Activated naive CD8-positive, alpha-beta T cell treated with anti-CD3 and anti-CD28 coated beads, Interleukin-2, amount 50 U/mL, for 16 hours (primary cell): ENCODE results near the gene ANKS1B.

Source experiments
- DNase-seq: peaks from one replicate; pipeline ENCODE4 v3.0.0-alpha.2; 2020; ENCODE audit warnings: low read depth, low spot score

ANKS1B gene

GRCh38 chr12:98736352-98737321 lies 1248.1 kb downstream of the ANKS1B start:
- no peak for DNase-seq

- no peak for DNase-seq
These were observed 1248.9 kb downstream of the ANKS1B start for GRCh38 chr12:98735821-98736220.

GRCh38 chr12:98733667-98734350 lies 1250.9 kb downstream of the ANKS1B start:
- no peak for DNase-seq

- DNase-seq = no peak
These were observed 1254.3 kb downstream of the ANKS1B start for GRCh38 chr12:98730412-98730811.

- DNase-seq = no peak
These were observed 1257.5 kb downstream of the ANKS1B start for GRCh38 chr12:98727196-98727595.

DNA sequence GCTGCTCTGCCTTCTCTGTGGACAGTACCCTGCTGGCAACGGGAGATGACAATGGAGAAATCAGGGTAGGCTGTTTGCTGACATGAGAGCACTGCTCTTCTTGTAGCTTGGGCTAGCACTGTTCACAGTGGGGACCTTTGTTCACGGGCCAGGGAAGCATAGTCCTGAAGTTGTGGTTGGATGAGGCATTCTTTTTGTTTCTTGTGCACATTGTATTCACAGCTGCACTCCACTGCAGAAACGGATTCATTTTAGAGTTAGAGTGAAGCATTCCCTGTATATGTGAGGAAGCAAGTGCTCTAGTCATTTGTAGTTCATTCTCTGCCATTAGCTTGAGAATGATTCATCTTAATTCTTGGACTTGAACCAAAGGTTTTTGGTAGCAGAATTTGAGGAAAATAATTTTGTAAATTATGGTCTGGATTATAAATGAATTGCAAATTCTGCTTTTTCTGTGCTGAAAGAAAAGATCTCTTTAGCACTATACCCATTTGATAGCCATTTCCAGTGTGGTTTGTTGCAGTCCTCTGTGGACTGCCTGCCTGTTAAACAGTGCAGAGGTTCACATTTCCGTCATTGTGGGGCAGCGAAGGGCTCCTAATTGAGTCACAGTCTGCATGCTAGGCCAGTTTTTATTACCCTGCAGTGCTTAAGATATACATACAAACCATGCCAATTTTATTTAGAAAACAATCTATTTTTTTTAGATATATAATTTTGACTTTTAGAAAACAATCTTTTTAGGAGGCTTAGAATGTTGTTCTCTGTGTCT lies 1259.1 kb downstream of the ANKS1B start:
- no peak for DNase-seq

DNA sequence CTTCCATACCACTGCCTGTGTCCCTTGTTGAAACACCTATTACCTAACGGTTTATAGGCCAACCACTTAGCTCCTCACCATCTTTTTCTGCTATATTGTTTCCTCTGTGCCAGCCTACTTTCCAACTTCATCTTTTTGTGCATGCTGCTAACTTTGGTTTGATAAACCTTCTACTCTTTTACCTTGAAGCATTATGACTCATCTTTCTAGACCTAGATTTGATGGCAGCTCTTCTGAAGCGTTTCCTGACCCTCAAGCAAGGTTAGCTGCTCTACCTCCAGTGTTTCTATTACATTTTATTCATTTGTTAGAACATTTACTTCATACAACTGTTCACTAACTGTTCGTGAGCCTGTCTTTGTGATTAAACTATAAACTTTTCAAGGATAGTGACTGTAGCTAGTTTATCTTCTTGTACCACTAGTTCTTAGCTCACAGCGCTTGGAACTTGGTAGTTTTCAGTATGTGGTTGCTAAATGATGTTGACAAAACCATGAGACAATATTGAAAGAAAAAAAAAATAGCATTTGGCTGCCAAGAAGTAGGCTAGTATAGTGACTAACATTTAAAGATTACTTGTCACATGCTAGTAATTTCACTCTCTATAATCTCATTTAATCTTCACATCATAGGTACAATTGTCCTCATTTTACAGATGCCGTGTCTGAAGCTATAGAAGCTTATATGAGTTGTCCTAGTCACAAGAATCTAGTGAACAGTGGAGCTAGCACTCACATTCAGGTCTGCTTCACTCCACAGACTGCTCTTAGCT lies 1260.2 kb downstream of the ANKS1B start:
- no peak for DNase-seq

GRCh38 chr12:98721204-98721702 lies 1263.5 kb downstream of the ANKS1B start:
- no peak for DNase-seq

DNA sequence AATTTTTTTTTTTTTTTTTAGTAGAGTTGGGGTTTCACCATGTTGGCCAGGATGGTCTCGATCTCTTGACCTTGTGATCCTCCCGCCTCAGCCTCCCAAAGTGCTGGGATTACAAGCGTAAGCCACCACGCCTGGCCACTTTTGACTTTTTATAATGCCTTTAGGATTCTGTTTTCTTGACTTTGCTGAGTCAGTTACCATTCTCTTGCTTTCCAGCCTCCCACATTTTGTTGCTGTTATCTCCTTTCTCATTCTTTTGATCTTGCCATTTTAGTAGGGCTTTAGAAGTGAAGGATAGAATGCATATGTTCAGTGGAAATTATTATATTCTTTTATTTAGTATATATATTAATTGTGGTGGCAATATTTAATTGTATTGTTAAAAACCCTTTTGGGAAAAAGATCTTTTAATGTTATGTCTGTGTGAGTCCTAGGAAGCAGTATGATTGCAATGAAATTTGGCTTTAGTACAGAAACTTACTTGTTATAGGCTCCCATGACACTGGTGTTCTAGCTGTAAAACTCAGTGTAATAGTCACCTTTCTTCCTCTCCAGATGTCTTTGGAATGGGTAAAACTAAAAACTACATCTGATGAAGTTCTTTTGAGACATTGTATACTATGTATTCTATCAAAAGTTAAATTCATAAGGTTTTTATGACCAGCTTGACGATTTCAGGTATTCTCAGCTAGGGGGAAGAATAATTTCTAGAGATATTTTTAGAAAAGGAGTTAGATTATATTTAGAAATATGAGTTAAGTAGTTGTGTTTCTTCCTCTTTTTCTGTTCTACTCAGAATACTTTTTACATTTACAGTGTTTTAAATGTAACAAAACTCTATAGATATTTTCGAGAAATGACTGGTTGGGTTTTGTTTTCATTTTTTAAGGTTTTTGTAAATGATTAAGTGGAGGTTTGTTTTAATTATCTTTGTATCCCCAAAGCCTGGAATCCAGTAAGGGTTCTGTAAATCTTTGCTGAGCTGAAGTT lies 1264.9 kb downstream of the ANKS1B start:
- DNase-seq = no peak

DNA sequence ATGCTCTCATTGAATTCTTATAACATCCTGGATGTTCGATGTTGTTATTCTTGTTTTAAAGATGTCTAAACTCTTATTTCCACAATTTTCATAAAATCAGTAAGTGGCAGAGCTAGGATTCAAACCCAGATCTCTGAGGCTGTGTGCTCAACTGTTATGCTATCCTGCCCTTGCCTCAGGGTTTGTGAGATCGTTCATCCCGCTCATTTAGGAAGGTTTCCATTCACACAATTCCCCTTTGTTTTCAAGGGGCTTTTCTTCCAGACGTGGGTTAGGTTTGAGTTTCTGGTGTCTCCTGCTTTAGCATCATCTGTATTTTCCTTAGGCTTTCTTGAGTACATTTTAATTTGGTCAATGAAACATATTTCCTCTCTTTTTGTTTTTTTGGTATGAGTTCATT lies 1270.3 kb downstream of the ANKS1B start:
- no peak for DNase-seq

DNA sequence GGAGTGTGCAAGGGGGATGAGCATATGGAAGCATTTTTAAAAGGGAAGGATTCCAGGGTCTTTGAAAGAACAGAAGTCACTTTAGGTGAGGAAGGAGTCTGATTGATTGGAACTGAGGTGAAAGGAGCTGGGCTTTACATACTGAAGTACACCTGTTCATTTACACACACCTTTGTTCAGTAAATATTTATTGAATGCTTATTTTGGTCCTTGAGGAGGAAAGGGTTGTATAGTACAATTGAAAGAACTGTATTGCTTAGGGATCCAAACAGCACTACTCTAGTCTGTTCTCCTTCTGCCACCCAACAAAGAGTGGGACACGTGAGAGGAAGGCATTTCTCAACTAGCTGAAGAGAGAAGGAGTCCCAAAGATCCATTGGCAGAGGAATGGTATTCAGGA lies 1275.7 kb downstream of the ANKS1B start:
- DNase-seq = no peak

GRCh38 chr12:98701166-98701565 lies 1283.6 kb downstream of the ANKS1B start:
- DNase-seq = no peak

DNA sequence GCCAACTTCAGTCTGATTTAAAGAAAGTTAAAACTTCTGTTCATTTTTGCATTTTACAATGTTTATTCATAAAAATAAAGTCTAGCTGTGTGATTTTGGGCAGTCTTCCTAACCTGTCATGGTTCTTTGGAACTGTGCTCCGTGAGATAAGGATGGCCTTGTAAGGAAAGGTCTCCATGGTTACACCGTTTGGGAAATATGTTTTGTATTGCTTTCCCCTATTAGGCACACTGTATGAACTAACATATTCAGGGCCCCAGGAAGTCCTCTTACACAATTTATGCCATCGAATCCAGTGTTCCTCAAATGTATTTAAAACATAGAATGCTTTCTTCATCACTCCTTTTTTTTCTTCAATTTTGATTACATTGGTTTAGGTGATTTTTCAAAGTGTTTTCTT lies 1285.2 kb downstream of the ANKS1B start:
- DNase-seq = no peak

- DNase-seq = no peak
These were observed 1285.9 kb downstream of the ANKS1B start for GRCh38 chr12:98698603-98699463.

GRCh38 chr12:98697209-98697608 lies 1287.5 kb downstream of the ANKS1B start:
- no peak for DNase-seq

GRCh38 chr12:98696036-98696646 lies 1288.6 kb downstream of the ANKS1B start:
- no peak for DNase-seq

GRCh38 chr12:98691351-98691750 lies 1293.4 kb downstream of the ANKS1B start:
- no peak for DNase-seq

- DNase-seq = no peak
These were observed 1298.1 kb downstream of the ANKS1B start for GRCh38 chr12:98686603-98687002.
